Right hindlimb (tissue), 1 donor: ENCODE measurements around the gene PCBD1.

ENCODE experiments used
- DNase-seq: peaks from one replicate; pipeline ENCODE4 v3.0.0-alpha.2; 2018

PCBD1 gene

GRCh38 chr10:70917226-70917625 lies 28.9 kb upstream of the PCBD1 start:
- DNase-seq: no peak

GRCh38 chr10:70916241-70916640 lies 27.9 kb upstream of the PCBD1 start:
- DNase-seq: no peak

GRCh38 chr10:70915806-70916205 lies 27.4 kb upstream of the PCBD1 start:
- no peak for DNase-seq

GRCh38 chr10:70915206-70915605 lies 26.8 kb upstream of the PCBD1 start:
- DNase-seq: no peak

GRCh38 chr10:70914316-70914864 lies 26.0 kb upstream of the PCBD1 start:
- DNase-seq: no peak

- DNase-seq: peak; percentile 12
Measured at GRCh38 chr10:70913893-70914240, 25.5 kb upstream of the PCBD1 start.

GRCh38 chr10:70913191-70913892 lies 25.0 kb upstream of the PCBD1 start:
- peak; percentile 20 for DNase-seq

GRCh38 chr10:70912556-70912955 lies 24.2 kb upstream of the PCBD1 start:
- no peak for DNase-seq

GRCh38 chr10:70911386-70911785 lies 23.0 kb upstream of the PCBD1 start:
- DNase-seq: no peak

GRCh38 chr10:70910486-70911341 lies 22.3 kb upstream of the PCBD1 start:
- DNase-seq: no peak

- no peak for DNase-seq
Measured at GRCh38 chr10:70909326-70909935, 21.1 kb upstream of the PCBD1 start.

GRCh38 chr10:70908406-70909296 lies 20.3 kb upstream of the PCBD1 start:
- DNase-seq: no peak

GRCh38 chr10:70907637-70908405 lies 19.5 kb upstream of the PCBD1 start:
- no peak for DNase-seq

GRCh38 chr10:70906953-70907636 lies 18.7 kb upstream of the PCBD1 start:
- DNase-seq: no peak

- DNase-seq: no peak
Measured at GRCh38 chr10:70906031-70906783, 17.8 kb upstream of the PCBD1 start.

- no peak for DNase-seq
Measured at GRCh38 chr10:70905071-70906021, 17.0 kb upstream of the PCBD1 start.

- peak; percentile 73 for DNase-seq
Measured at GRCh38 chr10:70903262-70903921, 15.0 kb upstream of the PCBD1 start.

- no peak for DNase-seq
Measured at GRCh38 chr10:70902661-70903261, 14.4 kb upstream of the PCBD1 start.
